Choroid plexus epithelial cell (primary cell): ENCODE data around the gene EEF1B2.
"Not testable (repeated sequence)": the region's sequence is repeated elsewhere in the genome, so short reads cannot be mapped to it uniquely, and the experiment has no call there.

Source experiments
- DNase-seq: peaks from one replicate; pipeline ENCODE4 v3.0.0-alpha.2; 2010; ENCODE audit warnings: low read depth
- H3K4me3 ChIP-seq: 2 replicates; pipeline ENCODE4 v1.5.1; 2011; ENCODE audit warnings: low read depth, mild to moderate bottlenecking, control low read depth, low read length, moderate library complexity
- TF ChIP-seq, protein P1 (sequence below): conservative IDR thresholded peaks from 2 replicates; pipeline ENCODE4 v1.5.1; 2011; ENCODE audit warnings: low read depth, mild to moderate bottlenecking, control low read depth, inconsistent platforms, low read length, moderate library complexity

The EEF1B2 gene

DNA sequence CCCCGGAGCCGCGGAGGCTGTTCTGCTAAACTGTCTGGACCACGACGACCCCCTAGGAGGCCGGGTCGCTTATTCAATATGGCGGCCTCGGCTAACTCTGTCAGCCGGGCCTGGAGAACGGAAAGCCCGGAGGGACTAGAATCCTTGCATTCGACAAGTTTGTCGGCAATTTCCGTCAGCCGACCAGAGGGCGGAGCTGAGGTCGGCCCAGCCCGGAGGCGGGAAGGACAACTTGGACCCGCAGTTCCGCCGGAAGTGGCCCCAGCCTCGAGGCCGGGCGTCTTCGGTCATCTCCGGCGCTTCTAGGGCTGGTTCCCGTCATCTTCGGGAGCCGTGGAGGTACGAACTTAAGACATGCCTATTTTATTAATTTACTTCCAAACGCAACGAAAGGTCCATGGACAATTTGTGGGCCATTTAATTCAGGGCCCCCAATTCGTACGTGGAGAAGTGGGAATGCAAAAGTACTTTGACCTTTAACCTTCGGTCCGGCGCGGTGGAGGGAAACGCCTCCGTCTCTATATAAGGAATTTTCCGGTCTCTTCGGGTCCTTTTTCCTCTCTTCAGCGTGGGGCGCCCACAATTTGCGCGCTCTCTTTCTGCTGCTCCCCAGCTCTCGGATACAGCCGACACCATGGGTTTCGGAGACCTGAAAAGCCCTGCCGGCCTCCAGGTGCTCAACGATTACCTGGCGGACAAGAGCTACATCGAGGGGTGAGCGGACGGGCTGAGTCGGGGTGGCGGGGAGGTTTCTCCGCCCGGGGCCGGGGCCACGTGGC lies at the start of gene EEF1B2, which contains the start of gene NDUFS1:
EEF1B2 (plus strand) TSS at position 550 of the 779 bp plus-strand sequence; CDS start at position 635, 85 bp downstream.
NDUFS1 (minus strand) TSS at position 99 of the 779 bp plus-strand sequence. CDS start 5,766 bp downstream, outside the sequence.
- DNase-seq = peak; percentile 99
- TF ChIP-seq, protein P1, sequence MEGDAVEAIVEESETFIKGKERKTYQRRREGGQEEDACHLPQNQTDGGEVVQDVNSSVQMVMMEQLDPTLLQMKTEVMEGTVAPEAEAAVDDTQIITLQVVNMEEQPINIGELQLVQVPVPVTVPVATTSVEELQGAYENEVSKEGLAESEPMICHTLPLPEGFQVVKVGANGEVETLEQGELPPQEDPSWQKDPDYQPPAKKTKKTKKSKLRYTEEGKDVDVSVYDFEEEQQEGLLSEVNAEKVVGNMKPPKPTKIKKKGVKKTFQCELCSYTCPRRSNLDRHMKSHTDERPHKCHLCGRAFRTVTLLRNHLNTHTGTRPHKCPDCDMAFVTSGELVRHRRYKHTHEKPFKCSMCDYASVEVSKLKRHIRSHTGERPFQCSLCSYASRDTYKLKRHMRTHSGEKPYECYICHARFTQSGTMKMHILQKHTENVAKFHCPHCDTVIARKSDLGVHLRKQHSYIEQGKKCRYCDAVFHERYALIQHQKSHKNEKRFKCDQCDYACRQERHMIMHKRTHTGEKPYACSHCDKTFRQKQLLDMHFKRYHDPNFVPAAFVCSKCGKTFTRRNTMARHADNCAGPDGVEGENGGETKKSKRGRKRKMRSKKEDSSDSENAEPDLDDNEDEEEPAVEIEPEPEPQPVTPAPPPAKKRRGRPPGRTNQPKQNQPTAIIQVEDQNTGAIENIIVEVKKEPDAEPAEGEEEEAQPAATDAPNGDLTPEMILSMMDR = no peak
- H3K4me3 ChIP-seq = peak within 1 kb of the TSS; percentile 97

DNA sequence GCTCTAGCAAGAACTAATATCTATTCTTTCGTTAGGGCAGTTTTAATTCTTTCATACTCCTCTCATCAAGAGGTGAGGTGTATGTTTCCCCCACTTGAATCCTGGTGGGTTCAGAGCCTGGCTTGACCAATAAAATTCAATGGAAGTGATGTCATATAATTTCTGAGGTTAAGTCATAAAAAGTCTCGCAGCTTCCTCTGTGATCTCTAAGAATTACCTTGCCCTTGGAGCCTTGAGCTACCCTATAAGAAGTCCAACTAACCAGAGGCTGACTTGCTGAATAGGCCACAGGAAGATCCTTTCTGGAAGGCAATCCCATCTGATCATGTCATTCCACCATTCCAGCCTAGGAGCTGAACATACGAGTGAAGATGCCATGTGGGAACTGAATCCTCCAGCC lies 47.6 kb upstream of the EEF1B2 start:
- DNase-seq = no peak
- H3K4me3 ChIP-seq = no peak overlapping the region
- TF ChIP-seq, protein P1 = no peak

DNA sequence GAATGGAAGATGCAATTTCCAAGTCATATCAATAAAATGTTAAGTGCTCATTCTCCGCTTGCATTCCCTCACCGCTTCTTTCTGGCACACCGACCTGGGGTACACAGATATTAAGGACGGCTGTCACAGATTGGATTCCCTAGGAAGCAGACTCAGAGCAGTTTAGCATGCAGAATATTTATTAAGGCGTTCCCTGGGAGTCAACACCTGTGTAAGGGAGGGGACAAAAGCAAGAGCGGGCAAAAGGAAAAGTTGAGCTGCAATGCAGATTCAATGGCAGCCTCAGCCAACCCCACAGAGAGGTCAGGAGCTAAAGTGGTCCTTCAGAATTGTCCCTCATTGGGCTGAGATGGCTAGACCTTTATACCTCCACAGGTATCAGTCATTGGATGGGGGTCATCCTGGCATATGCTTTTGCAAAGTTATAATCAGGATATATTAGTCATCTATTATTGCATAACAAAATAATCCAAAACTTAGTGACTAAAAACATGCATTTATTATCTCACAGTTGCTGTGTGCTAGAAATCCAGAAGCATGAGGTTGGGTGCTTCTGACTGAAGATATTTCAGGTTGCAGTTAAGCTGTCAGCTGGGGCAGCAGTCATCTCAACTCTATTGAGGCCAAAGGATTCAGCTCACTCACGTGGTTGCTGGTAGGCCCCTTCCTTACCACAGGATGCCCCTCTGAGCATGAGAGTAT lies 46.7 kb upstream of the EEF1B2 start:
- DNase-seq = peak; percentile 47
- no peak overlapping the region for H3K4me3 ChIP-seq
- TF ChIP-seq, protein P1 = no peak

DNA sequence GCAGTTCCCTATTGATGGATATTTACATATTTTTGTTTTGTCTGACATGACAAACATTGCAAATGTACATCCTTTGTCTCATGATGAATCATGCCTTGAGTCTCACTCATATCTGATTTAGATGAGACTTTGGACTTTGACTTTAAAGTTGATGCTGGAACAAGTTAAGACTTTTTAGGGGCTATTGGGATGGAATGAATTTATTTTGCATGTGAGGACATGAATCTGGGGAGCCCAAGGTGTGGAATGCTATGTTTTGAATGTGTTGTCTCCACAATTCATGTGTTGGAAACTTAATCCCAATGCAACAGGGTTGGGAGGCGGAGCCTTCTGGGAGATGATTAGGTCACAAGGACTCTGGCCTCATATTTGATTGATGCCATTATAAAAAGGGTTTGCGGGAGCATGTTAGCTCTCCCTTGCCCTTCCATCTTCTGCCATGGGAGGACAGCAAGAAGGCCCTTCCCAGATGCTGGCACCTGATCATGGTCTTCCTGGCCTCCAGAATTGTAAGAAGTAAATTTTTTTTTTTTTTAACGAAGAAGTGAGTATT lies 44.6 kb upstream of the EEF1B2 start:
- TF ChIP-seq, protein P1 = no peak
- DNase-seq = no peak
- no peak overlapping the region for H3K4me3 ChIP-seq

DNA sequence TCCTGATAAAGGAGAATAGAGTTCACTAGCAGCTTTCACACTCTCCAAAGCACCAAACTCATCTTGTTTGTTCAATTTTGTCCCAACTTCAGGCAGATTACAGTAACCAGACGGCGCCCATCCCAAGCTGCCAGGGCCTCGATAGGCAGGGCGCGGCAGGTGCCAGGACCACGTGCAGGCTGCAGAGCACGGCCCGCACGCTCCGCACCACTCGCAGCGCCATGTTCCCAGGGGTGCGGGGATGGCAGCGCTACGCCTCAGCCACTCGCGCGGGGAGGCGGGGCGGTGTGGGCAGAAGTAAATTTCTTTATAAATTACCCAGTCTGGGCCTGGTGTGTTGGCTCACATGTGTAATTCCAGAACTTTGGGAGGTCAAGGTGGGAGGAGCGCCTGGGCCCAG lies 43.4 kb upstream of the EEF1B2 start:
- no peak for DNase-seq
- TF ChIP-seq, protein P1 = no peak
- no peak overlapping the region for H3K4me3 ChIP-seq

DNA sequence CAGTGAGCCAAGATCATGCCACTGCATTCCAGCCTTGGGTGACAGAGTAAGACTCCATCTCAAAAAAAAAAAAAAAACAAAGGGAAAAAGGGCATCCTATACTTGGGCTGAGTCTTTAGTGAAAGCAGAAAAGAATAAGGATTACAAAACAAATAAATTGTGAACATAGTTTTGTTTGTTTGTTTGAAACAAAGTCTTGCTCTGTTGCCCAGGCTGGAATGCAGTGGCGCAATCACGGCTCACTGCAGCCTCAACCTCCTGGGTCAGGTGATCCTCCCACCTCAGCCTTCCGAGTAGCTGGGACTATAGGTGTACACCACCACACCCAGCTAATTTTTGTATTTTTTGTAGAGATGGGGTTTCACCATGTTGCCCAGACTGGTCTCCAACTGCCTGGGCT lies 37.1 kb upstream of the EEF1B2 start:
- H3K4me3 ChIP-seq, DNase-seq: not testable (repeated sequence)

DNA sequence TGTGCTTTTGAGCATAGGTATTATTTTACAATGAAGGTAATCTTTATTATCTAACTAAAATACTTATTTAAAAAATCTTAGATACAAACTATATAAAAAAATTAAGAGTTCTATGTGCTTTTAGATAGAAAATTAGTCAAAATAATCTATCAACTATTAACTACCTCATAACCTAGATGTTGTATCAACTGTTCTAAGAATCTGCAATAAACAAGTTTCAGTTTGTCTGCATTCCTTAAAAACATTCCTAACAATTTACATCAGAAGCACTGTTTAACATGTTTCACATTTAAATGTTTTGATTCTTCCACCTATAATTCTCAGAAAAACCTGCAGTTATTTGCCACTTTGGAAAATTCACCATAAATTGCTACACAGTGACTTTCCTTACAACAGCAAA lies 33.8 kb upstream of the EEF1B2 start:
- peak; percentile 18 for DNase-seq
- TF ChIP-seq, protein P1 = no peak
- no peak overlapping the region for H3K4me3 ChIP-seq
